Fibroblast of lung (primary cell): ENCODE results near the gene URB1.

ENCODE experiments used
- CTCF ChIP-seq, 2 donors: IDR thresholded peaks in 1 of 2; conservative IDR thresholded peaks in 1 of 2; 1 replicate in 1 of 2; 2 replicates in 1 of 2; pipeline ENCODE4 v1.5.1; 2011 to 2012; ENCODE audit warnings: low read length in 2 of 2, control low read depth in 1 of 2, inconsistent platforms in 1 of 2, low read depth in 1 of 2, mild to moderate bottlenecking in 1 of 2
- EZH2 ChIP-seq: IDR thresholded peaks from 2 replicates; pipeline ENCODE4 v1.5.1; 2012; ENCODE audit warnings: low read length, control low read depth, mild to moderate bottlenecking; ENCODE audit errors: missing control alignments

GRCh38 chr21:32378956-32379355 is 13.9 kb downstream of the URB1 start:
- TF ChIP-seq CTCF (conservative IDR thresholded peaks at IDR 0.05 in 1 of 2, IDR thresholded peaks at IDR 0.05 in 1 of 2; ENCODE audit: low read depth in 1 of 2, low read length in 2 of 2) (no peak), EZH2 (no peak)
